AG04450 (cell line): ENCODE measurements around the gene FAIM. TPM values are rescaled to one million over a fixed set of nuclear protein-coding genes. Genes with fewer than 3 reads are reported as not detected.

Experiments
- CTCF ChIA-PET: fragments of 300-600, 350-600 bp; formaldehyde crosslinking; extraction: SDS; loops from one replicate; lab custom pipeline; 2022; ENCODE audit warnings: antibody characterized with exemption, inconsistent platforms; lab: Charles Lee
- POLR2A ChIA-PET: fragments of 350-600 bp; formaldehyde crosslinking; extraction: SDS; loops from one replicate; lab custom pipeline; 2021; ENCODE audit warnings: antibody characterized with exemption, inconsistent platforms; lab: Yijun Ruan, JAX
- DNase-seq: peaks from one replicate; pipeline ENCODE4 v3.0.0-alpha.2; 2011; ENCODE audit warnings: low read depth, low spot score
- H3K27ac ChIP-seq: one replicate; pipeline ENCODE4 v1.5.1; 2012; ENCODE audit warnings: low read depth, low read length, control low read depth
- H3K27me3 ChIP-seq: one replicate; pipeline ENCODE4 v1.6.0; 2012; ENCODE audit warnings: low read length; ENCODE audit not compliant: control insufficient read depth, insufficient read depth
- H3K4me3 ChIP-seq: 2 replicates; pipeline ENCODE4 v1.5.1; 2011; ENCODE audit warnings: mild to moderate bottlenecking, low read depth, low read length, control low read depth
- H3K9me3 ChIP-seq: 2 replicates; pipeline ENCODE4 v1.5.1; 2012; ENCODE audit warnings: low read length; ENCODE audit not compliant: control insufficient read depth, insufficient read depth
- CTCF ChIP-seq: IDR thresholded peaks from 2 replicates; pipeline ENCODE4 v1.5.1; 2011; ENCODE audit warnings: low read depth, low read length, control low read depth, inconsistent platforms
- polyA plus RNA-seq: library from polyadenylated mRNA; depleted of rRNA; stranded (reverse); fragments of >200 nt; gene quantifications from 2 replicates; pipeline ENCODE4 v1.2.3, GENCODE V29; 2011

The FAIM gene
- polyA plus RNA-seq, 1 experiment: 5.7 TPM

GRCh38 chr3:138578961-138579574 is 29.5 kb upstream of the FAIM start:
- no peak for DNase-seq
- Histone ChIP-seq H3K9me3 (peaks cover 2% of the 10 kb centered on the region), H3K4me3 (no peak overlapping the region), H3K27ac (no peak overlapping the region), H3K27me3 (no peaks in the 10 kb centered on the region)
- ChIA-PET CTCF (interaction anchor here (0.8 to 19.2 kb wide), 3 partner anchors 15 to 340 kb away, joined by 4 to 560 read pairs (median 6); partner anchors contain the start of gene CEP70), POLR2A (interaction anchor here (0.5 kb wide), 1 partner anchor 357 kb away, joined by 5 read pairs; no protein-coding TSS in a partner anchor)
- no peak for TF ChIP-seq CTCF

GRCh38 chr3:138587374-138587773 is 21.2 kb upstream of the FAIM start:
- no peak for TF ChIP-seq CTCF
- DNase-seq: no peak
- ChIA-PET POLR2A (no interaction called here), CTCF (interaction anchor here (0.9 to 19.2 kb wide), 3 partner anchors 108 to 348 kb away, joined by 5 to 560 read pairs (median 8); no protein-coding TSS in a partner anchor)
- H3K9me3 ChIP-seq: no peaks in the 10 kb centered on the region
- H3K27ac ChIP-seq: no peak overlapping the region
- no peak overlapping the region for H3K4me3 ChIP-seq
- no peaks in the 10 kb centered on the region for H3K27me3 ChIP-seq

GRCh38 chr3:138588445-138588844 is 20.1 kb upstream of the FAIM start:
- no peaks in the 10 kb centered on the region for H3K9me3 ChIP-seq
- no peak for DNase-seq
- H3K27ac ChIP-seq: no peak overlapping the region
- POLR2A ChIA-PET: no interaction called here
- no peaks in the 10 kb centered on the region for H3K27me3 ChIP-seq
- no peak overlapping the region for H3K4me3 ChIP-seq
- TF ChIP-seq CTCF: no peak
- CTCF ChIA-PET: interaction anchor here (1.0 to 19.2 kb wide), 2 partner anchors 171 to 331 kb away, joined by 3 to 560 read pairs; no protein-coding TSS in a partner anchor

GRCh38 chr3:138591392-138591791 is 17.2 kb upstream of the FAIM start:
- no peak for DNase-seq
- Histone ChIP-seq H3K27ac (no peak overlapping the region), H3K9me3 (no peaks in the 10 kb centered on the region; the same call in 1 of the 2 replicates), H3K4me3 (no peak overlapping the region), H3K27me3 (no peaks in the 10 kb centered on the region)
- POLR2A ChIA-PET: no interaction called here
- CTCF ChIA-PET: interaction anchor here (0.7 to 19.2 kb wide), 7 partner anchors 10 to 520 kb away, joined by 3 to 560 read pairs (median 3); no protein-coding TSS in a partner anchor
- TF ChIP-seq CTCF: no peak
